HG03558 (cell line): ENCODE results near the gene SHKBP1.
"Not testable (repeated sequence)": the region's sequence is repeated elsewhere in the genome, so short reads cannot be mapped to it uniquely, and the experiment has no call there.

ENCODE experiments used
- ATAC-seq: cut with Tn5 transposase; IDR thresholded peaks from one replicate; pipeline ENCODE4 v1.9.1; 2021; ENCODE audit warnings: moderate number of reproducible peaks; ENCODE audit not compliant: unreplicated experiment; ENCODE audit errors: extremely low read depth

SHKBP1 gene

GRCh38 chr19:40583283-40583682, 6.6 kb downstream of the SHKBP1 start:
- ATAC-seq, result no peak

GRCh38 chr19:40584007-40584406, 7.3 kb downstream of the SHKBP1 start:
- no peak for ATAC-seq

- ATAC-seq, result no peak
These were observed 8.7 kb downstream of the SHKBP1 start for GRCh38 chr19:40585241-40585981.

- no peak for ATAC-seq
These were observed 9.3 kb downstream of the SHKBP1 start for GRCh38 chr19:40585982-40586422.

GRCh38 chr19:40586611-40587010, 9.9 kb downstream of the SHKBP1 start:
- ATAC-seq, result no peak

GRCh38 chr19:40588110-40588854, 11.6 kb downstream of the SHKBP1 start:
- ATAC-seq, result no peak

- ATAC-seq, result no peak
These were observed 12.4 kb downstream of the SHKBP1 start for GRCh38 chr19:40588926-40589569.

GRCh38 chr19:40589591-40590429, 13.1 kb downstream of the SHKBP1 start:
- no peak for ATAC-seq

- no peak for ATAC-seq
These were observed 14.0 kb downstream of the SHKBP1 start for GRCh38 chr19:40590464-40591265.

- ATAC-seq, result not testable (repeated sequence)
These were observed 15.1 kb downstream of the SHKBP1 start for GRCh38 chr19:40591724-40592123.

- no peak for ATAC-seq
These were observed 15.5 kb downstream of the SHKBP1 start for GRCh38 chr19:40592170-40592569.

- no peak for ATAC-seq
These were observed 17.6 kb downstream of the SHKBP1 start for GRCh38 chr19:40594255-40594654.

GRCh38 chr19:40594657-40595091, 18.0 kb downstream of the SHKBP1 start:
- no peak for ATAC-seq

GRCh38 chr19:40596608-40597328, 20.1 kb downstream of the SHKBP1 start:
- no peak for ATAC-seq

GRCh38 chr19:40597329-40597838, 20.7 kb downstream of the SHKBP1 start:
- ATAC-seq, result no peak

- no peak for ATAC-seq
These were observed 21.6 kb downstream of the SHKBP1 start for GRCh38 chr19:40598121-40598917.

GRCh38 chr19:40598918-40599307, 22.2 kb downstream of the SHKBP1 start:
- no peak for ATAC-seq
